WTC11 (cell line): ENCODE results near the gene IFNA10.
"Not testable (repeated sequence)": the region's sequence is repeated elsewhere in the genome, so short reads cannot be mapped to it uniquely, and the experiment has no call there.

Experiments
- CREM ChIP-seq: sonication (generic); formaldehyde crosslinking; IDR thresholded peaks from 2 replicates; pipeline ENCODE4 v1.8.1; 2022; ENCODE audit warnings: mild to moderate bottlenecking, missing genetic modification reagents, moderate library complexity
- CTCF ChIP-seq: fragments of 200-600 bp; IDR thresholded peaks from 2 replicates; pipeline ENCODE4 v1.8.0; 2022; ENCODE audit warnings: antibody characterized with exemption
- E2F4 ChIP-seq: sonication (generic); formaldehyde crosslinking; IDR thresholded peaks from 2 replicates; pipeline ENCODE4 v1.8.1; 2022; ENCODE audit warnings: low read depth, mild to moderate bottlenecking, moderate library complexity, missing genetic modification reagents, borderline replicate concordance
- GTF2I ChIP-seq: fragments of 250-450 bp; sonication (Bioruptor Pico); conservative IDR thresholded peaks from 2 replicates; pipeline ENCODE4 v1.4.0; 2021; ENCODE audit warnings: mild to moderate bottlenecking
- MLX ChIP-seq: sonication (generic); formaldehyde crosslinking; IDR thresholded peaks from 2 replicates; pipeline ENCODE4 v1.8.1; 2023; ENCODE audit warnings: mild to moderate bottlenecking, missing genetic modification reagents, moderate library complexity
- NR1H2 ChIP-seq: sonication (generic); formaldehyde crosslinking; IDR thresholded peaks from 2 replicates; pipeline ENCODE4 v1.9.0; 2021; ENCODE audit warnings: mild to moderate bottlenecking, moderate library complexity, missing genetic modification reagents
- SOX15 ChIP-seq: fragments of 250-450 bp; sonication (Bioruptor Pico); IDR thresholded peaks from 2 replicates; pipeline ENCODE4 v1.9.0; 2021; ENCODE audit warnings: mild to moderate bottlenecking
- SP1 ChIP-seq: sonication (generic); formaldehyde crosslinking; conservative IDR thresholded peaks from 2 replicates; pipeline ENCODE4 v1.8.1; 2022; ENCODE audit warnings: missing genetic modification reagents
- TEAD4 ChIP-seq: sonication (generic); formaldehyde crosslinking; IDR thresholded peaks from 2 replicates; pipeline ENCODE4 v1.8.0; 2022; ENCODE audit warnings: mild to moderate bottlenecking, missing genetic modification reagents
- USF1 ChIP-seq: sonication (generic); formaldehyde crosslinking; IDR thresholded peaks from 2 replicates; pipeline ENCODE4 v1.8.0; 2022; ENCODE audit warnings: mild to moderate bottlenecking, missing genetic modification reagents
- ZNF121 ChIP-seq: sonication (generic); formaldehyde crosslinking; IDR thresholded peaks from 2 replicates; pipeline ENCODE4 v1.8.0; 2023; ENCODE audit warnings: missing genetic modification reagents

- not testable (repeated sequence) for TF ChIP-seq CTCF; CREM; MLX; USF1 (CRISPR knock-in tag); GTF2I (CRISPR knock-in tag); ZNF121 (CRISPR knock-in tag); TEAD4; NR1H2; SP1 (CRISPR knock-in tag); E2F4 (CRISPR knock-in tag); SOX15
Measured at GRCh38 chr9:21207043-21207442, at the start of gene IFNA10.
